Kidney (tissue), 14 donors: ENCODE data around the gene DYNLL1. TPM values are rescaled to one million over a fixed set of nuclear protein-coding genes. Genes with fewer than 3 reads are reported as not detected.

ENCODE experiments used
- DNase-seq, 5 donors: peaks; one replicate each; pipeline ENCODE4 v3.0.0-alpha.2; 2013 to 2020
- FAIRE-seq: peaks from 2 replicates; lab custom pipeline; 2012; peaks lifted over from hg19 to GRCh38; lab: Jason Lieb, UNC
- H3K27ac ChIP-seq, 2 donors: one replicate each; pipeline ENCODE4 v1.7.0; 2013; ENCODE audit warnings: low read depth in 2 of 2, low read length in 2 of 2, inconsistent platforms in 1 of 2
- H3K27me3 ChIP-seq: one replicate; pipeline ENCODE4 v1.7.1; 2013; ENCODE audit warnings: low read length, inconsistent platforms; ENCODE audit not compliant: control insufficient read depth, insufficient read depth
- H3K36me3 ChIP-seq, 3 donors: one replicate each; pipeline versions ENCODE4 v1.7.0 to v1.7.1; 2013; ENCODE audit warnings: low read length in 3 of 3, control low read depth in 1 of 3, inconsistent platforms in 1 of 3; ENCODE audit not compliant: insufficient read depth in 3 of 3, control insufficient read depth in 2 of 3
- H3K4me1 ChIP-seq, 3 donors: one replicate each; pipeline versions ENCODE4 v1.7.0 to v1.7.1; 2013; ENCODE audit warnings: low read length in 3 of 3, inconsistent platforms in 1 of 3, low read depth in 1 of 3; ENCODE audit not compliant: control insufficient read depth in 2 of 3, insufficient read depth in 2 of 3
- H3K4me3 ChIP-seq, 3 donors: one replicate each; pipeline versions ENCODE4 v1.7.0 to v1.8.1; 2013; ENCODE audit warnings: low read length in 3 of 3, control low read depth in 1 of 3, inconsistent platforms in 1 of 3
- H3K9ac ChIP-seq, 3 donors: one replicate each; pipeline versions ENCODE4 v1.7.0 to v1.7.1; 2013; ENCODE audit warnings: low read length in 3 of 3, control low read depth in 1 of 3, inconsistent platforms in 1 of 3
- H3K9me3 ChIP-seq, 3 donors: one replicate each; pipeline versions ENCODE4 v1.7.0 to v1.7.1; 2013; ENCODE audit warnings: low read length in 3 of 3, control low read depth in 1 of 3, inconsistent platforms in 1 of 3; ENCODE audit not compliant: control insufficient read depth in 2 of 3, insufficient read depth in 1 of 3
- CTCF ChIP-seq: IDR thresholded peaks from 3 replicates; pipeline ENCODE4 v1.5.1; 2012; ENCODE audit warnings: mild to moderate bottlenecking, moderate library complexity, borderline replicate concordance; ENCODE audit not compliant: insufficient read depth; ENCODE audit errors: extremely low read depth
- intact Hi-C: fragments of 100-400 bp; cut with DNase I; formaldehyde crosslinking; loops from one replicate; pipeline ENCODE4 v1.11.1; 2022
- polyA plus RNA-seq: library from polyadenylated mRNA; stranded (reverse); fragments of 350-450 nt; fragmentation: Illumina TruSeq; extraction: RNeasy Lipid Tissue Mini Kit (QIAGEN cat#74804); gene quantifications from one replicate; pipeline ENCODE4 v1.2.3, GENCODE V29; 2014; ENCODE audit warnings: low read depth, low replicate concordance; ENCODE audit not compliant: insufficient read depth
- total RNA-seq: library from RNA; stranded (reverse); fragmentation: NEBNext Ultra II Directional; extraction: Animal tissue kit (Norgen Biotek cat#: 25700); gene quantifications from one replicate; pipeline ENCODE4 v1.2.1, GENCODE V29; 2021
- donor health status: control.
- donor health status: control.
- donor health status: control.
- donor health status: control.
- donor health status: control.
- donor health status: DM: yes; HTN: yes; CAD: no.
- donor health status: Normal renal cell carcinoma (clear cell type).

The DYNLL1 gene
- total and polyA plus RNA-seq, 2 donors from 2014 or later = 258 to 757 TPM

- FAIRE-seq (no peak), DNase-seq (peak in 3 of 5 donors; percentile 33 to 58 (median 37))
- Histone ChIP-seq H3K27me3 (no peaks in the 10 kb centered on the region), H3K9me3 (no peaks in the 10 kb centered on the region), H3K4me3 (peak overlapping the region; percentile 72 to 87 (median 78)), H3K27ac (no peak overlapping the region), H3K9ac (peak overlapping the region in 2 of 3 donors; percentile 1 to 62), H3K4me1 (peaks cover 3 to 8% (median 3%) of the 10 kb centered on the region in 3 donors), H3K36me3 (peaks cover 0 to 14% (median 3%) of the 10 kb centered on the region in 3 donors)
- intact Hi-C loops = no loop called here
- TF ChIP-seq CTCF = no peak
Observed at GRCh38 chr12:120495186-120495730, 655 bp upstream of the DYNLL1 start.

- Histone ChIP-seq H3K4me3 (peak overlapping the region; percentile 78 to 89 (median 87)), H3K9me3 (no peaks in the 10 kb centered on the region), H3K9ac (peak overlapping the region; percentile 65 to 88 (median 66)), H3K36me3 (peaks cover 0 to 20% (median 3%) of the 10 kb centered on the region in 3 donors), H3K4me1 (peaks cover 3 to 8% (median 3%) of the 10 kb centered on the region in 3 donors), H3K27ac (peak overlapping the region; percentile 91 to 92), H3K27me3 (no peaks in the 10 kb centered on the region)
- no peak for TF ChIP-seq CTCF
- intact Hi-C loops = no loop called here
- DNase-seq (peak; percentile 65 to 90 (median 76)), FAIRE-seq (no peak)
Observed at GRCh38 chr12:120496413-120497340, 764 bp downstream of the DYNLL1 start.

GRCh38 chr12:120497524-120498150 is 1.7 kb downstream of the DYNLL1 start:
- no peak for FAIRE-seq
- Histone ChIP-seq H3K4me1 (peaks cover 3 to 8% (median 3%) of the 10 kb centered on the region in 3 donors), H3K9ac (peak overlapping the region; percentile 6 to 66 (median 47)), H3K9me3 (no peaks in the 10 kb centered on the region), H3K4me3 (peak overlapping the region; percentile 72 to 87 (median 78)), H3K27me3 (no peaks in the 10 kb centered on the region), H3K27ac (no peak overlapping the region), H3K36me3 (peaks cover 0 to 20% (median 3%) of the 10 kb centered on the region in 3 donors)
- TF ChIP-seq CTCF = no peak
- intact Hi-C loops = no loop called here
- DNase-seq = no peak
